MM.1S (cell line): ENCODE data around the gene SMC5.

Source experiments
- CTCF ChIP-seq: fragments of 300-600 bp; sonication (generic); IDR thresholded peaks from 2 replicates; pipeline ENCODE4 v1.5.1; 2016; ENCODE audit warnings: antibody characterized with exemption, low read length, mixed read lengths
- EZH2 ChIP-seq: fragments of 300-600 bp; sonication (generic); optimal IDR thresholded peaks from 2 replicates; pipeline ENCODE3; 2017; ENCODE audit warnings: low read depth, mild to moderate bottlenecking, antibody characterized with exemption, low read length, mixed read lengths
- EZH2phosphoT487 ChIP-seq: fragments of 300-600 bp; sonication (generic); IDR thresholded peaks from 2 replicates; pipeline ENCODE4 v1.6.1; 2018; ENCODE audit warnings: antibody characterized with exemption, low read length

- TF ChIP-seq EZH2 = no peak
- TF ChIP-seq CTCF = no peak
- no peak for TF ChIP-seq EZH2phosphoT487
Observed at GRCh38 chr9:70403166-70403565, 144.4 kb downstream of the SMC5 start.
